Fibroblast of peridontal ligament (primary cell): ENCODE data around the gene CHST5.
A peak's percentile ranks its signal among the peaks of the same experiment; 100 is the strongest.
"Not testable (repeated sequence)": the region's sequence is repeated elsewhere in the genome, so short reads cannot be mapped to it uniquely, and the experiment has no call there.

Source experiments
- DNase-seq: peaks from one replicate; pipeline ENCODE4 v3.0.0-alpha.2; 2010; ENCODE audit errors: extremely low read depth

CHST5 gene

GRCh38 chr16:75506107-75506506 lies 29.8 kb downstream of the CHST5 start:
- peak; percentile 24 for DNase-seq

- DNase-seq: no peak
Measured at GRCh38 chr16:75503801-75504200, 32.1 kb downstream of the CHST5 start.

- DNase-seq: no peak
Measured at GRCh38 chr16:75502916-75503605, 32.8 kb downstream of the CHST5 start.

- peak; percentile 74 for DNase-seq
Measured at GRCh38 chr16:75501820-75502219, 34.1 kb downstream of the CHST5 start.

GRCh38 chr16:75501359-75501758 lies 34.5 kb downstream of the CHST5 start:
- DNase-seq: no peak

GRCh38 chr16:75498605-75499322 lies 37.1 kb downstream of the CHST5 start:
- DNase-seq: not testable (repeated sequence)

- no peak for DNase-seq
Measured at GRCh38 chr16:75497558-75497957, 38.4 kb downstream of the CHST5 start.

- no peak for DNase-seq
Measured at GRCh38 chr16:75495076-75495674, 40.7 kb downstream of the CHST5 start, which contains the start of gene CHST6. Gene CHST6, minus strand, starts transcription at chr16:75495441. Its CDS starts 15,613 bp downstream, at chr16:75479828.

GRCh38 chr16:75494661-75495075 lies 41.2 kb downstream of the CHST5 start:
- no peak for DNase-seq

- no peak for DNase-seq
Measured at GRCh38 chr16:75494184-75494583, 41.7 kb downstream of the CHST5 start.

GRCh38 chr16:75491876-75492275 lies 44.0 kb downstream of the CHST5 start:
- peak; percentile 30 for DNase-seq

- DNase-seq: no peak
Measured at GRCh38 chr16:75488322-75488721, 47.6 kb downstream of the CHST5 start.

GRCh38 chr16:75486676-75487313 lies 49.1 kb downstream of the CHST5 start:
- no peak for DNase-seq

GRCh38 chr16:75486014-75486675 lies 49.8 kb downstream of the CHST5 start:
- DNase-seq: no peak

- no peak for DNase-seq
Measured at GRCh38 chr16:75485230-75486013, 50.5 kb downstream of the CHST5 start.

GRCh38 chr16:75483222-75483621 lies 52.7 kb downstream of the CHST5 start:
- DNase-seq: no peak

GRCh38 chr16:75482434-75483205 lies 53.3 kb downstream of the CHST5 start:
- DNase-seq: no peak

GRCh38 chr16:75481475-75481874 lies 54.4 kb downstream of the CHST5 start:
- no peak for DNase-seq

GRCh38 chr16:75479421-75479990 lies 56.4 kb downstream of the CHST5 start:
- DNase-seq: no peak
